A549 treated with Hydrocortisone at 1 μM for 4 hours (cell line): ENCODE results near the gene RAB3GAP2. TPM values are rescaled to one million over a fixed set of nuclear protein-coding genes. Genes with fewer than 3 reads are reported as not detected.

Source experiments
- total RNA-seq: library from RNA; stranded (reverse); fragments of 200-300 nt; extraction: Qiagen RNA extraction; gene quantifications from 5 replicates; pipeline ENCODE4 v1.2.3, GENCODE V29; 2022

RAB3GAP2 gene, protein sequence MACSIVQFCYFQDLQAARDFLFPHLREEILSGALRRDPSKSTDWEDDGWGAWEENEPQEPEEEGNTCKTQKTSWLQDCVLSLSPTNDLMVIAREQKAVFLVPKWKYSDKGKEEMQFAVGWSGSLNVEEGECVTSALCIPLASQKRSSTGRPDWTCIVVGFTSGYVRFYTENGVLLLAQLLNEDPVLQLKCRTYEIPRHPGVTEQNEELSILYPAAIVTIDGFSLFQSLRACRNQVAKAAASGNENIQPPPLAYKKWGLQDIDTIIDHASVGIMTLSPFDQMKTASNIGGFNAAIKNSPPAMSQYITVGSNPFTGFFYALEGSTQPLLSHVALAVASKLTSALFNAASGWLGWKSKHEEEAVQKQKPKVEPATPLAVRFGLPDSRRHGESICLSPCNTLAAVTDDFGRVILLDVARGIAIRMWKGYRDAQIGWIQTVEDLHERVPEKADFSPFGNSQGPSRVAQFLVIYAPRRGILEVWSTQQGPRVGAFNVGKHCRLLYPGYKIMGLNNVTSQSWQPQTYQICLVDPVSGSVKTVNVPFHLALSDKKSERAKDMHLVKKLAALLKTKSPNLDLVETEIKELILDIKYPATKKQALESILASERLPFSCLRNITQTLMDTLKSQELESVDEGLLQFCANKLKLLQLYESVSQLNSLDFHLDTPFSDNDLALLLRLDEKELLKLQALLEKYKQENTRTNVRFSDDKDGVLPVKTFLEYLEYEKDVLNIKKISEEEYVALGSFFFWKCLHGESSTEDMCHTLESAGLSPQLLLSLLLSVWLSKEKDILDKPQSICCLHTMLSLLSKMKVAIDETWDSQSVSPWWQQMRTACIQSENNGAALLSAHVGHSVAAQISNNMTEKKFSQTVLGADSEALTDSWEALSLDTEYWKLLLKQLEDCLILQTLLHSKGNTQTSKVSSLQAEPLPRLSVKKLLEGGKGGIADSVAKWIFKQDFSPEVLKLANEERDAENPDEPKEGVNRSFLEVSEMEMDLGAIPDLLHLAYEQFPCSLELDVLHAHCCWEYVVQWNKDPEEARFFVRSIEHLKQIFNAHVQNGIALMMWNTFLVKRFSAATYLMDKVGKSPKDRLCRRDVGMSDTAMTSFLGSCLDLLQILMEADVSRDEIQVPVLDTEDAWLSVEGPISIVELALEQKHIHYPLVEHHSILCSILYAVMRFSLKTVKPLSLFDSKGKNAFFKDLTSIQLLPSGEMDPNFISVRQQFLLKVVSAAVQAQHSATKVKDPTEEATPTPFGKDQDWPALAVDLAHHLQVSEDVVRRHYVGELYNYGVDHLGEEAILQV (N-terminal part only)
- 9.7 to 17.6 TPM (median 13.3 TPM) in 5 replicates for total RNA-seq

DNA sequence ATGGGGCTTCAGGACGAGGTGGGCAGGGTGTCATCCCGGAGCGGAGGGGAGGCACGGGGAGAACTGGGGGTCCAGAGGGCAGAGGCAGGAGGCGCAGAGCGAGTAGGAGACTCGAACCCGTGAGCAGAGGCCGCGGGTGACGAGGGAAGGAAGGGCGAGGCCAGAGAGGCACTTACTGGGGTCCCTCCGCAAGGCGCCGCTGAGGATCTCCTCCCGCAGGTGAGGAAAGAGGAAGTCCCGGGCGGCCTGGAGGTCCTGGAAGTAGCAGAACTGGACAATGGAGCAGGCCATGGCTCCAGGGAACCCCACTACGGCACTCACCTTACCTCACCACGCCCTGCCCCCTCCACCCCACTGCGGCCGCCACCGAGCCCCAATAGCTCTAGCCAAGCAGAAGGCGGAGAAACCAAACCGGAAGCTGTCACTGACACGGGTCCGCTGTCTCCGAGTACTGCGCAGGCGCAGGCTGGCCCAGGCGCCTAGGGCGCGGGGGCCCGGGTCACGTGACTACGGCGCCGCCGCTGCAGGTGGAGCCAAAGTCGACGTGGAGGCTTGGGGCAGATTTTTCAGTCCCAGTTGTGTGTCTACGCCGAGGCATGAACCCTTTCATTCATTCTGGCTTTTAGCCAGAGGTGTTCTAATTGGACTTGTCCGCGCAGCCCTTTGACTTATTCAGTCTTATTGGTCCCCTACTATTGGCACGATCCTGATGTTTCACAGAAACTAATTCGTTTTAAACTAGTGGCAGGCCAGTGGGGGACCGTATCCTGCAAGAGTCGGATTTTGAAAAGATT lies at the start of gene RAB3GAP2:
Gene RAB3GAP2, minus strand, starts transcription at position 407 of the 794 bp plus-strand sequence. Its CDS starts 116 bp downstream, at position 291.

Other genes with a start within 250 kb of the RAB3GAP2 start
- gene EPRS1, start 225.9 kb downstream of the RAB3GAP2 start, total RNA-seq = 68.8 to 80.4 TPM (median 76.1 TPM) in 5 replicates
- gene BPNT1, start 182.7 kb downstream of the RAB3GAP2 start, total RNA-seq = 17.1 to 26.7 TPM (median 17.6 TPM) in 5 replicates
- gene IARS2, start 178.3 kb downstream of the RAB3GAP2 start, total RNA-seq = 90.0 to 120 TPM (median 103 TPM) in 5 replicates